PC-3 (cell line): ENCODE data around the gene UBE4A. TPM values are rescaled to one million over a fixed set of nuclear protein-coding genes. Genes with fewer than 3 reads are reported as not detected.

ENCODE experiments used
- ATAC-seq: fragments of 200-7000 bp; cut with Tn5 transposase; 2 replicates; pipeline ENCODE4 v1.9.1; 2020; ENCODE audit warnings: mild to moderate bottlenecking, moderate library complexity
- BruUV-seq: library from RNA; stranded (reverse); fragments of 400-500 nt; replicated peaks from 2 replicates; lab custom pipeline; 2021; lab: Mats Ljungman, UMichigan
- CTCF ChIA-PET: fragments of 300-600 bp; sonication (Branson Sonifier 250); formaldehyde crosslinking; loops from one replicate; lab custom pipeline; 2022; ENCODE audit warnings: antibody characterized with exemption; lab: Charles Lee
- POLR2A ChIA-PET: fragments of 300-600 bp; sonication (Branson Sonifier 250); formaldehyde crosslinking; loops from one replicate; lab custom pipeline; 2022; ENCODE audit warnings: antibody characterized with exemption; ENCODE audit not compliant: unreplicated experiment; lab: Charles Lee
- DNase-seq: peaks from one replicate; pipeline ENCODE4 v3.0.0-alpha.2; 2015
- H2AFZ ChIP-seq: fragments of 300-600 bp; sonication (generic); 2 replicates; pipeline ENCODE4 v1.6.0; 2016; ENCODE audit warnings: antibody characterized with exemption, low read length
- H3F3A ChIP-seq: fragments of 300-600 bp; sonication (generic); one replicate; pipeline ENCODE4 v1.6.0; 2017; ENCODE audit warnings: antibody characterized with exemption, low read length, control low read depth, mild to moderate bottlenecking; ENCODE audit not compliant: unreplicated experiment
- H3K27ac ChIP-seq: fragments of 300-600 bp; sonication (generic); 2 replicates; pipeline ENCODE4 v1.5.1; 2016; ENCODE audit warnings: mild to moderate bottlenecking, low read length
- H3K27me3 ChIP-seq: fragments of 300-600 bp; sonication (generic); 2 replicates; pipeline ENCODE4 v1.6.1; 2016; ENCODE audit warnings: low read length, mixed read lengths
- H3K36me3 ChIP-seq: fragments of 300-600 bp; sonication (generic); 2 replicates; pipeline ENCODE4 v1.6.1; 2016; ENCODE audit warnings: low read depth, mixed run types, low read length, mixed read lengths
- H3K4me1 ChIP-seq: fragments of 300-600 bp; sonication (generic); 2 replicates; pipeline ENCODE4 v1.5.1; 2016; ENCODE audit warnings: low read length; ENCODE audit not compliant: insufficient read depth
- H3K4me2 ChIP-seq: fragments of 300-600 bp; sonication (generic); 2 replicates; pipeline ENCODE4 v1.6.0; 2016; ENCODE audit warnings: low read length
- H3K4me3 ChIP-seq: fragments of 300-600 bp; sonication (generic); 2 replicates; pipeline ENCODE4 v1.5.1; 2016; ENCODE audit warnings: mild to moderate bottlenecking, low read length, mixed read lengths
- H3K79me2 ChIP-seq: fragments of 300-600 bp; sonication (generic); 2 replicates; pipeline ENCODE4 v1.6.1; 2017; ENCODE audit warnings: low read length, mixed read lengths
- H3K9ac ChIP-seq: fragments of 300-600 bp; sonication (generic); 2 replicates; pipeline ENCODE4 v1.6.0; 2016; ENCODE audit warnings: mild to moderate bottlenecking, low read length
- H3K9me2 ChIP-seq: fragments of 300-600 bp; sonication (generic); replicated peaks from 2 replicates; pipeline ENCODE4 v1.6.1; 2016; ENCODE audit warnings: mixed run types, low read length, mixed read lengths
- H3K9me3 ChIP-seq: fragments of 300-600 bp; sonication (generic); 2 replicates; pipeline ENCODE4 v1.6.1; 2016; ENCODE audit warnings: low read length, mixed read lengths
- H4K20me1 ChIP-seq: fragments of 300-600 bp; sonication (generic); 2 replicates; pipeline ENCODE4 v1.6.1; 2016; ENCODE audit warnings: low read length, mixed read lengths
- CTCF ChIP-seq: fragments of 300-600 bp; sonication (generic); conservative IDR thresholded peaks from 2 replicates; pipeline ENCODE4 v1.5.1; 2017; ENCODE audit warnings: antibody characterized with exemption, low read depth, mild to moderate bottlenecking, low read length
- EZH2 ChIP-seq: fragments of 300-600 bp; sonication (generic); IDR thresholded peaks from one replicate; pipeline ENCODE4 v1.6.1; 2017; ENCODE audit warnings: antibody characterized with exemption, mild to moderate bottlenecking, low read length; ENCODE audit not compliant: unreplicated experiment
- EZH2phosphoT487 ChIP-seq: fragments of 300-600 bp; sonication (generic); IDR thresholded peaks from 2 replicates; pipeline ENCODE4 v1.6.1; 2018; ENCODE audit warnings: mild to moderate bottlenecking, antibody characterized with exemption, low read length, borderline replicate concordance
- intact Hi-C: fragments of 100-400 bp; cut with micrococcal nuclease; formaldehyde crosslinking; loops from 2 replicates; pipeline ENCODE4 v1.9.0; 2023
- total RNA-seq: library from RNA; depleted of rRNA; stranded (reverse); fragments of >200 nt; gene quantifications from 2 replicates; pipeline ENCODE4 v1.2.3, GENCODE V29; 2014

Gene UBE4A
- total RNA-seq, 1 experiment from 2014 or later = 56.4 TPM

- Histone ChIP-seq H3K36me3 (peaks cover 55% of the 10 kb centered on the region), H3K9me3 (no peaks in the 10 kb centered on the region), H3K4me1 (no peaks in the 10 kb centered on the region), H3F3A (no peaks in the 10 kb centered on the region), H3K79me2 (no peaks in the 10 kb centered on the region), H4K20me1 (no peaks in the 10 kb centered on the region), H3K27ac (no peak overlapping the region), H2AFZ (no peak overlapping the region), H3K4me3 (no peak overlapping the region), H3K9ac (no peak overlapping the region), H3K9me2 (no peaks in the 10 kb centered on the region), H3K27me3 (no peaks in the 10 kb centered on the region), H3K4me2 (no peak overlapping the region)
- ChIA-PET CTCF (no interaction called here), POLR2A (interaction anchor here (0.6 kb wide), 1 partner anchor 18 kb away, joined by 5 read pairs; no protein-coding TSS in a partner anchor)
- ATAC-seq (no peak), DNase-seq (no peak)
- TF ChIP-seq EZH2phosphoT487 (no peak), CTCF (no peak), EZH2 (no peak)
- no TSS peak for BruUV-seq
- intact Hi-C loops = no loop called here
These were observed 14.5 kb downstream of the UBE4A start for GRCh38 chr11:118373871-118374270.

- H3K27ac ChIP-seq = no peak overlapping the region
- no peak overlapping the region for H2AFZ ChIP-seq
- no peak overlapping the region for H3K9ac ChIP-seq
- BruUV-seq = no TSS peak
- CTCF ChIA-PET = no interaction called here
- ATAC-seq (no peak), DNase-seq (no peak)
- no peaks in the 10 kb centered on the region for H3F3A ChIP-seq
- no peaks in the 10 kb centered on the region for H3K9me3 ChIP-seq
- POLR2A ChIA-PET = interaction anchor here (0.5 kb wide), 1 partner anchor 63 kb away, joined by 3 read pairs; no protein-coding TSS in a partner anchor
- TF ChIP-seq CTCF (no peak), EZH2 (no peak), EZH2phosphoT487 (no peak)
- no peak overlapping the region for H3K4me3 ChIP-seq
- peaks cover 57% of the 10 kb centered on the region for H3K36me3 ChIP-seq
- H3K4me1 ChIP-seq = no peaks in the 10 kb centered on the region
- intact Hi-C loops = no loop called here
- no peaks in the 10 kb centered on the region for H3K27me3 ChIP-seq
- no peaks in the 10 kb centered on the region for H3K79me2 ChIP-seq
- H3K4me2 ChIP-seq = no peak overlapping the region
- no peaks in the 10 kb centered on the region for H3K9me2 ChIP-seq
- no peaks in the 10 kb centered on the region for H4K20me1 ChIP-seq
These were observed 15.3 kb downstream of the UBE4A start for GRCh38 chr11:118374729-118375128.

GRCh38 chr11:118375978-118376377, 16.6 kb downstream of the UBE4A start:
- Histone ChIP-seq H3K9ac (no peak overlapping the region), H4K20me1 (no peaks in the 10 kb centered on the region), H3K36me3 (peaks cover 57% of the 10 kb centered on the region), H3K4me1 (no peaks in the 10 kb centered on the region), H3K79me2 (no peaks in the 10 kb centered on the region), H3K27ac (no peak overlapping the region), H3K4me2 (no peak overlapping the region), H3F3A (no peaks in the 10 kb centered on the region), H3K4me3 (no peak overlapping the region), H3K9me2 (no peaks in the 10 kb centered on the region), H2AFZ (no peak overlapping the region), H3K9me3 (no peaks in the 10 kb centered on the region), H3K27me3 (no peaks in the 10 kb centered on the region)
- no TSS peak for BruUV-seq
- intact Hi-C loops = no loop called here
- ChIA-PET CTCF (no interaction called here), POLR2A (no interaction called here)
- ATAC-seq = no peak
- TF ChIP-seq EZH2 (no peak), CTCF (no peak), EZH2phosphoT487 (no peak)
- no peak for DNase-seq
